Activated gamma-delta T cell treated with anti-CD3 and anti-CD28 coated beads, Interleukin-2, amount 50 U/mL, for 16 hours (primary cell): ENCODE data around the gene TRMT11.
A peak's percentile ranks its signal among the peaks of the same experiment; 100 is the strongest.
"Not testable (repeated sequence)": the region's sequence is repeated elsewhere in the genome, so short reads cannot be mapped to it uniquely, and the experiment has no call there.

Experiments
- DNase-seq: peaks from one replicate; pipeline ENCODE4 v3.0.0-alpha.2; 2020; ENCODE audit warnings: low read depth

The TRMT11 gene

DNA sequence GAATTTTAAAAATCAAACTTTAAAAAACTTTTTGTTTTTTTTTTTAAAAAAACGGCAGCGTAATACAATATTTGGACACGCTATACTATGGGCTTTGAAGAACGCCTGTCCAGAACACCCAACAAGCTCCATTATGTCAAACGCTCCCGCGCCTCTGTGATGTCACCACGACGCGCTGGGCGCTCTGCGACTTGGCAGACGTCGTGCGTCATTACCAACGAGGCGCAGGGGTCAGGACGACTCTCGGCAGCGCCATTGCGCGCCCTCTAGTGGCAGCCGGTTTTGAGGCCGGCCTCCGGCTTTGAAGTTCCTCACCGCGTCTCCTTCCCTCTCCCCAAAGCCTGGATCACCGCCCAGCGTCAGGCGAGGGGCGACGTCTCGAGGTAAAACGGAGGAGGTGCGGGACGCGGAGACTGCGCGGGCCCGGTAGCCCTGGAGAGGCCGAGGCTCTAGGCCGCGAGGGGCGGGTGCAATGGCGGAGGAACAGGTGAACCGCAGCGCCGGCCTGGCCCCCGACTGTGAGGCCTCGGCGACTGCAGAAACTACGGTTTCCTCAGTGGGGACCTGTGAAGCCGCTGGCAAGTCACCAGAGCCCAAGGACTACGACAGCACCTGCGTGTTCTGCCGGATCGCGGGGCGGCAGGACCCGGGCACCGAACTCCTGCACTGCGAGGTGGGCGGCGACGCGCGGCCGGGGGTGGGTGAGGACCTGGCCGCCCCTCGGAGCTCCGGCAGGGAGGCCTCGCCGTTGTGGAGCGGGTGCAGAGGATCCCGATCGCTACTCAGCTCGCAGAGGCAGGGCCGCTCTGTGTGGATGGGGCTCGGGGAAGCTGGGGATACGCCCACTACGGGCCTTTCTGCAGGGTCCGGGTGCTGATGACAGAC lies 29.6 kb upstream of the TRMT11 start, which contains the start of gene HINT3:
Gene HINT3, plus strand, starts transcription at position 265 of the 885 bp plus-strand sequence. Its CDS starts 208 bp downstream, at position 473.
- DNase-seq: peak; percentile 98

DNA sequence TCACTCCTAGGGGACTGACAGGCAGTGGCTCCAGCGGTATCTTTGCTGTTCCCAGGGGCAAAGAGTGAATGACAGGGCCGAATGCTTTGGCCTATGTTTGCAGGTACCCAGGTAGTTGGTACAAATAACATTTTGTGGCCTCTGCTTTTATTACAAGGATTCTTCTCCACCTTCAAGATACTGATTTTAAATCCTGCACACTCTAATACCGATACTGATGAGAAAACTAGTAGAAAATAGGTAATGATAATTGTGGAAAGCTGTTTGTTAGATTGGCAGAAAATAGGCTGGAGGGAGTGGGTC lies 29.0 kb upstream of the TRMT11 start:
- DNase-seq: no peak

DNA sequence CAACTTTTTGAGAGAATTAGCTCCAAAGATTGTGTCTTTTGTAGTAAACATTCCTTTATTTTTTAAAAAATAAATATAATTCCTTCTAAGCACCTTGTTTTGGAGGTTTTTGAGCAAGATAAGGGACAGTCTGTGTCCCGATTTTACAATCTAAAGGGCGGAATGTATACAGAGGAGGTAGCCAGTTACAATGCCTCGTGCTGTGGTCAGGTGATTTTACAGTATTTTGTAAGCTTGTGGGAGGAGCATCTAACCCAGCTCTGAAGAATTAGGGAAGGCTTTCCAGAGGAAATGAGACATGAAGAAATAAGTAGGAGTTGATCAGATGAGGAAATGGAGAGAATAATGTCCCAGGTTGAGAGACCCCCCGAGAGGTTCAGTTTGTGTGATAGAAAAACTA lies 28.5 kb upstream of the TRMT11 start:
- no peak for DNase-seq

DNA sequence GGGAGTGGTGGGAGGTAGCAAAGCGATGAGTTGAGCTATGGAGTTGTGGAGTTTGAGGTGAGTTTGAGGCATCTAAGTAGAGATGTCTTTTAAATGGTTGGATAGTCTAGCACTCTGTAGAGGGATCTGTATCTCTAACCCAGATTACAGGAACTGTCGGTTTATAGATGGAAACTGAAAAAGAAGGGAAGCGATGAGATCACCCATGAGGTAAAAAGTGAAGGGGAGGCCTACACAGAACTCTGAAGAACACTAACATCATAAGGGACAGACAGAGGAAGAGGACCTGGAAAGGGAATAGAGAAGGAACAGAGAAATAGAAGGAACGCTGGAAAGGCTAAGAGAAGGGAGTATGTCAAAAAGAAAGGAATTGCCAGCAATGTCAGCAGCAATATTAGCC lies 27.3 kb upstream of the TRMT11 start:
- DNase-seq: no peak

DNA sequence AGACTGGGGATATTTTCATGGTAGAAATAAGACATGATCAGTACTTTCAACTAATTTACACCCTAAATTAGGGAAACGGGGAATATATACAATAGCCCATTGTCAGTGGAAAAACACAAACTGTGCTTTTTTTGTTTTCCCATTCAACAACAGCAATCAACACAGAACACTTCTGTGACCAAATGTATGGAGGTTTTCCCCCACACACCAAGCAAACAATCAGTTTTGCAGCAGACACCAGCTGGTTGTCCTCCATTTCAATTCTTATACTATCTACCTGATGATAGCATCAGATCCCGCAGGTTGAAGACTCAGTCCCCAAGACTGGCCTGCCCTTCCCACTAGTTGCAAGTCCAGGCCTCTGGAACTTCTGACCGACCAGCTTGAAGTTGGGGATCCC lies 25.2 kb upstream of the TRMT11 start:
- DNase-seq: no peak

DNA sequence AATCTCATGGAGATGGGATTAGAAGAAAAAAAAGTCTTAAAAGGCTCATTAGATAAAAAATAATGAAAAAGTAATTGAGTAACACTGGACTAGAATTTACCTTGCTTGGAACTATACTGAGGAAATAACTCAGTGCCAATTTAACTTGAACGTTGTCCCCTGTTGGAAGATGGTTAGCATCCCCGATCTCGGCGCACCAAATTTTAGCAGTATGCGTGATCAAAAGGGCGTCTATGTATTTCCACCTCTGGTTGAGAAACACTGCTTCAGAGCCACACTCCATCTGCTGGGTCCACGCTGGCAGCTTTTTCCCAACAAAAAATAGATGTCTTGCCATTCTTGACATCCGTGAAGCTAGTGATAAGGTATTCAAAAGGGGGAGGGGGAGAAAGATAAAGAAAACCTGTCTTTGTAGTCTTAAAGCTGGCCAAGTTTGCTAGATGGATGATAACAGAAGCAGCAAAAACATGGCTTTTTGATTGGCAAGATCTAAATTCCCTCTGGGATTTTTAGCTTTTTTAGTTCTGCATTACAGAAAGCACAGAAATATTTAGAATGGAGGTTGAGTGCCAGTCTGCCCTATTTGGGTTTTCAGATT lies 23.3 kb upstream of the TRMT11 start:
- no peak for DNase-seq

DNA sequence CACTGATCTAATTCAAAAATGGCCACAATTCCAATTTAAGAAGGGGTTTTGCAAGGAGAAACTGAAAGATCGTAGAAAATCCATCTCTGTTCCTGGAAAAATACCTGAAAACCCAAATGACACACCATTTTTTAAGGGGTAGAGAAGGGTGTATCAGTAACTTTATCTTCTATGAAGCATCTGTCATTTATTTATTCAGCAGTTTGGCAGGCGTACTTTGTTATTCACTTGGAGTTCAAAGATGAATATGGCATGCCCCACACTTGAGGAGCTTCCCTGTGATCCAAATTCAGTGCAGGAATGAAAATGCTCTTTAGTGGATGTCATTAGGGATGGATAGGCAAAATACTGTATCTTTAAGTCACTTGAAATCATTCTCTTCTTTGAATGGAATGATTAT lies 22.5 kb upstream of the TRMT11 start:
- DNase-seq: no peak

DNA sequence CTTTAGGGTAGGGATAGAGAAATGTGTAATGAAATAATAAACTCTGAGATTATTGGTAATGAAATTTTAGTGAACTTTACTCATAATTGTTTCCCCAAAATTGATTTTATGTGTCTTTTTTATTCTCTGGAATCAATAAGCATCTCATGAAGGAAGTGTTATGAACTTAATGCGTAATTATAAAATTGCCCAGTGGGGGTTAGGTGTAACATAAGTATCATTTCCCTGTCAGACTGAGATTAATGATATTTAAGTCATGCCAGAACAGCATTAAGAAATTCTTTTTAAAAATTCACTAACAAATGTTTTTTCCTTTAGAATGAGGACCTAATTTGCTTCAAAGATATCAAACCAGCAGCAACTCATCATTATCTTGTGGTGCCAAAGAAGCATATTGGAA lies 19.8 kb upstream of the TRMT11 start:
- no peak for DNase-seq

DNA sequence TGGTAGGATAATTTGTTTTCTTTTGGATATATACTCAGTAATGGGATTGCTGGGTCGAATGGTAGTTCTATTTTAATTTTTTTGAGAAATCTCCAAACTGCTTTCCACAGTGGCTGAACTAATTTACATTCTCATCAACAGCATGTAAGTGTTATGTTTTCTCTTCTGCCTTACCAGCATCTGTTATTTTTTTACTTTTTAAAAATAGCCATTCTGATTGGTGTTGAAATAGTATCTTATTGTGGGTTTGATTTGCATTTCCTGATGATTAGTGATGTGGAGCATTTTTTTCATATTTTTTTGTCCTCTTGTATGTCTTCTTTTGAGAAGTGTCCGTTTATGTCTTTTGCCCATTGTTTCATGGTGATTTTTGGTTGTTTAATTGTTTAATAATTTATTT lies 17.8 kb upstream of the TRMT11 start:
- no peak for DNase-seq

DNA sequence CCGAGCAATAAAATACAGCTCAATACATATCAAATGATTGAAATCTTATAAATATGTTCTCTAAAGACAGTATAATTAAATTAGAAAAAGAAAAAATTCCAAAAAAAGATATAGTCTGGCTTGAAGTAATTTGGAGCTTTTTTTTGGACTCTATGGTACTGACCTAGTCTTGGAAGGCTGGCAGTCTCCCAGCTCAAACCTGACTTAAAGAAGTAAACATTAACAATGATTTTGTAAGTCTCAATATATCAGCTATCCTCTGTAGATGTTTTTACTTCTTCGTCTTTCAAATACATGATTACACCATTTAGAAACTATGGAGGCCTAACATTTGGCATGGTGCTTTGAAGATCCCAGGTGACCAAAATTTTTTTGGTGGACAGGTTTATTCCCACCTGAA lies 15.6 kb upstream of the TRMT11 start:
- no peak for DNase-seq

DNA sequence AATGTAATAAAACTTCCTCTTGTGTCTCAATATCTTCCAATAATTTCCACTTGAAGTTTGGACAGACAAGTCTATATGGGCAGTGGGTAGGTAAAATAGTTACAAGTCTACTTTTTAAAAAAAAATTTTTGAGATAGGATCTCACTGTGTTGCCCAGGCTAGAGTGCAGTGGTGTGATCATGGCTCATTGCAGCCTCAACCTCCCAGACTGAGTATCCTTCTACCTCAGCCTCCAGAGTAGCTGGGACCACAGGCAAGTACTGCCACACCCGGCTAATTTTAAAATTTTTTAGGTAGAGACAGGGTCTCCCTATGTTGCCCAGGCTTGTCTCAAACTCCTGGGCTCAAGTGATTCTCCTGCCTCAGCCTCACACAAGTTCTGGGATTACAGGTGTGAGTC lies 13.9 kb upstream of the TRMT11 start:
- DNase-seq: not testable (repeated sequence)

DNA sequence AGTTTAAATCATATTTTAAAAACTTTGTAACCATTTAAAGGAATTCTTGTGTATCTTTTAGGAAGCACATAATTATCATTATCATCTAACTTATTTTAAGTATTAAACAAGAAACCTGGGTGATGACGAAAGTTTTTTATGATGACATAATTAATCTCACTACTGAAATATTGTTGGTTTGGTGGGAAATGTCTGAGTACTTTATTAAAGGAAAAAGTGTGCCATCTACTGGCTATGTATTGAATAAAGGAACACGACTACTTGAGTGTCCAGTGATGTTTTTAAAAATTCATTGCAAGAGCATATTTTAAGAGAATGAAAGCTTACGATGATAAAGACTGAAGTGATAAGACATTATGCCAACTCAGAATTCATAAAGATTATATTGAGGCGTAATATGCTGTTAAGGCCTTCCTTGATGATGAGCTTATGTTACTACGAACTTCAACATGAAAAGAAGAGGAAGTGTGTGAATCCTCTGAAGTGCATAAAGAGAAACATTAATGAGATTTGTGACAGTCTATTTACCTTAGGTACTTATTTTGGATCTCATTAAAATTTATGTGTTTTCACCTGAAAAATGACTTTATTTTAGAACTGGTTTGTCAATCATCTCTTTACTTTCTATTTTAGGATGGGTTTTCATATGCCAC lies 12.0 kb upstream of the TRMT11 start:
- DNase-seq: no peak

DNA sequence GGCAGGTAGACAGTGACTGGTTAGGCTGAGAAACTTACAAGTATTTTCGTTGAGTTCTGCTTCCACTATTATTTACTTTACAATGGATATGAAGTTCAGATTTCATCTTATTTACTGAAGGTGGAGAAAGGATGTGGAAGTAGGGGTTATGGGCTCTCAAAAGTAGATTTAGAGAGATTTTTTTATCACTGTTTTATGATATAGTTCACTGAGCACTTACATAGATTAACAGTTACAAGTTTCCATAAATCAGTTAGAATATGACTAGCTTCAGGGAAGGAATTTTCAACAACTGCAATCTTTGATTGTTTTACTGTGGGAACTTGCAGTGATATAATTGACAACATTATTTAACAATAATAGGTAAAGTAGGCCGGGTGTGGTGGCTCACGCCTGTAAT lies 7.2 kb upstream of the TRMT11 start:
- DNase-seq: no peak

DNA sequence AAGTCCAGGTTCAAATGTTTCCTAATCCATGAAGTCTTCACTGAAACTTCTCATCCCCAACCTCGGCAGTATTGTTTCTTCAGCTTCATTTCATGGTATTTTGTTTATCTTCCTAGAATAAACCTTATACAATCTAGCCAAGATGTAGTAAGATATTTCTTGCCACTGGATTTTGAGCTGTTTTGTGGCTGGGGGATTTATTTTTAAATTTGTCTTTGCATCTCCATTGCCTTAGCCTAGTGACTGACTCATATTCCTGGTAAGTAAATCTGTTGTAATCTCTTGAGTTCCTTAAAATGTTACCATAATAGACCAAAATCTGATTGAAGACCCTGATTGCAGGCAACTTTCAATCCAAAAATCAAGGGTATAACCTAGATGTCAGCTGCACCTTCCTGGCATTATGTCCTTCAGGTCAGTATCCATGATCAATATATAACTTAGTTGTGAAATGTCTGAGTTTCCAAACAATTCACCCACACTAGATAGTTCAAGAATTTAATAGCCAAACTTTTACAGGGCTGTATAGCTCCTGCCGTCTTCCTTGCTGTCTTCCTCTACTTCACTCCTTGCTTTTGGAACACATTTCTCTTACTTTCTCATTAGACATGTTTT lies 4.7 kb upstream of the TRMT11 start:
- DNase-seq: no peak

DNA sequence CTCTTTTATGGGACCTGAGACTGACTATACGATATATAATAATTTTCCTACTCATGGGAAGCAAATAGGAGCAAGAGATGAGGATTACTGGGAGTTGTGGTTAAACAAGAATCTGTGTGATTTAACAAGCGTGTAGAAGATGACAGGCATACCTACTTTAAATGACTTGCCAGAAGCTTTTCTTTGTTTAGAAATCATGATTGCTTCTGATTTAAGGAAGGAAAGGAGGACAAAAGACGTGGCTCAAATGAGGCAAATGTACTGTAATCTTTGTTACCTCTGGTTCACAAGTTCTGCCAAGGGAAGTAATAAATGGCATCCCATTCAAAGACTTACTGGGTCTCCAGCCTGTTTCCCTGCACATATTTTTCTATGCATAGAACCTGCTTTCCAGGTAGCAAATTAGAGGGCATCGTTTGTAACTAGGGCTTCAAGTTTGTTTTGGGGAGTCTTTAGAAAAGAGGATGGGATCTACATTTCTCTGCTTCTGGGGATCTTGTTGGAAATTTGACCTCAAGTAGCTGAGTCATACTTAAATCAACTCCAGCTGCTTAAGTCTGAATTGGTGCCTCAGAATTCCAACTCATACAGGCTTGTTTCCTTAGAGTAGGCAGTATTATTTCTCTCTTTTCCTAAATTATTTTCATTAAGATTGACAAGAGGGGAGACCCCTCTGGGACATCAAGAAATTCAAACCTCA lies 2.9 kb upstream of the TRMT11 start:
- no peak for DNase-seq

DNA sequence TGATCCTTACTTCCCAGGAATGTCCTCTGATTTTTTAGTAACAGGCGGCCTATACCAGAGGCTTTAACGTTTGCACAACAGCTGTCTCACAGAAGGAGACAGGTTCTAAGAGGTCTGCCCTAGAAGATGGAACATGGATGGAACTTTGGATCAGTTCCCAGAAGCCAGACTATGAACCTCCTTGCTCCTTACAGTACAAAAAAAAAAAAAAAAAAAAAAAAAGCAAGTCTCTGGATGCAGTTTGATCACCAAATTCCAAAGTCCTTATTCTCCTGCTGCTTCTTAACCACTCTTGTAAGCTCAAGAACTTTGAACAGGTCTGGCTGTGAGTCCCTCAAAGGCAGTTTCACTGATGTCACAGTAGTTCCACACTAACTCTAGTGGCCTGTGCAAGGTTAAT lies 2.0 kb upstream of the TRMT11 start:
- no peak for DNase-seq

DNA sequence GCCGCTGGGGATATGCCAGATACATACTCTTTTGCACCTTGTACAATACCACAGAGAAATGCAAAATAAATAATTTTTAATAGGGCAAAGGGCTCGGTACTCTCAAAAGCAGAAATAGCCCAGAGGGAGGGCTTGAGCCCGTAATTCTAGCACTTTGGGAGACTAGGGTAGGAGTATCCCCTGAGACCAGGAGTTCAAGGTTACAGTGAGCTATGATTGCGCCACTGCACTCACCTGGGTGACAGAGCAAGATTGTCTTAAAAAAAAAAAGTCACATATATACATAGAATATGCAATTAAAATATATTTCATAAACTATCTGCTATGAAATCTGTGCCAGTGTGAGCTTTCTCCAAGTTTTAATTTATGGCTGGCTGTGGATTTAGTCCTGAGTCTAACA lies 818 bp upstream of the TRMT11 start:
- no peak for DNase-seq

DNA sequence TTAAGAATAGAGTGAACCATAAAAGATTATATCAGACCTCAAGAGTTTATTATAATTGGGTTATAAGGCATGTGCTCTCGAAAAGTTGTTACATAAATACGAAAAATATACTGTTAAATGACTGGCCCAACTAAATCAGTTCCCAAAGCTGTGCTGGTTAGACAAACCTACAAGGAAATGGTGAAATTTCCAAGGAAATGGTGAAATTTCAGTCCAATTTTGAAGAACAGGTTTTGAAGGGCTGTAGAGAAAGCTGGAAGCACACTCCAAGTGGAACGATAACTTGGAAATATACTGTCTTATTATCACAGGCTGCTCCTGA lies 400 bp upstream of the TRMT11 start:
- DNase-seq: no peak

DNA sequence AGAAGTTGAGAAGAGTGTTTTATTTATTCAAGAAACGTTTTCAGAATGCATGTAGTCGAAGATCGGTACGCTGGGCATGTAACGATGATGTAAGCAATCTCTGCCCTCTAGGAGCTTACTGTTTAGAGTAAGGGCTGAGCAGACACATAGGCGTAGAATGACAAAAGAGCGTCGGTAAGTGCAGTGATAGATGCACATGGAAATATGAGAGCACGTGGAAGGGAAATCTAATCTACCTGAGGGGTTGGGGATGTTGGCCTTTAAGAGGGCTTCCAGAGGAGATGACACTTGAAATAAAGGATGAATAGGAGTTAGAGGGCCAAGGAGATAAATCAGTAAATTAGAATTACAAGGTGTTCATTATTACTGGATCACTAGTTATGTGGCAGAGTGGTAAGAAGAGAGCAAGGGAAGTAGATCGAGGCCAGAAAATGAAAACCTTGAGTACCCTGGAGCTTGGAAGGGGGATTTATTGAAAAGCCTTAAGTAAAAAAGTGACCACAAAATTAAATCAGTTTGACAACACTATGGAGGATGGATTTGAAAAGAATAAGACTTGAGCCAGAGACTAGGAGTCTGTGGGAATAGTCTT lies 782 bp downstream of the TRMT11 start:
- DNase-seq: no peak

DNA sequence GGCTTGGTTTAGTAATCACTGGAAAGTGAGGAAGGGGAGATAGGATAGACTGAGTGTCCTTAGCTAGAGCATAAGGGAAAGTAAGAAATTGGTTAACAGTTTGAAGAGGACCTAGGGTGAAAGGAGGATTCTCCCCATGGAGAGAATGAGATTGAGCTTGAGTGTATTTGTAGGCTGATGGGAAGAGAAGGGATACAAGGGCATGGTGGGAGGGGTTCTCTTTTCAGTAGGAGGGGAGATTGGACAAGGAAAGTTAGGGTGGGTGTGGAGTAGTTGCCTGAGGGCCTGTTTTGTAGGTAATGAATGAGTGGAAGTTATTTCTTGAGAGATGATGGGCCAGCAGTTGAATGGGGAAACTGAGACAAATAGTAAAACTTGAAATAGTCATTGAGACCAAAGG lies 1.9 kb downstream of the TRMT11 start:
- DNase-seq: no peak

DNA sequence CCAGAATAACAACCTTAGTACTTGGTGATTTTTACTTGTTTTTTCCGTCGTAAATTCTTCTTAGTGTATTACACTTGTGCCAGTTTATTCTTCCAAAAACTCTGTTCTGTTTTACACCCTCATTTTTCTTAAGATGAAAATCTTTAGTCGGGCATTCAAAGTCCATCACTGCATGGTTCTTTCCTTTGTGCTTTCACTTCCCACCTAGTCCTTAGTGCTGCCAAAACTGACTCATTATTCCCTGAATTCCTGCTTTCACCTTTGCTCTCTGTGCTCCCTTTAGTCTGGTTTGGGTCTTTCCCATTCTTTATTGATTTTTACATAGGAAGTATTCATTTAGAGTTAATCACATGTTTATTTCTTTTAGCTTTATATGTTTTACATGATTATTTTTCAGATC lies 3.3 kb downstream of the TRMT11 start:
- no peak for DNase-seq

DNA sequence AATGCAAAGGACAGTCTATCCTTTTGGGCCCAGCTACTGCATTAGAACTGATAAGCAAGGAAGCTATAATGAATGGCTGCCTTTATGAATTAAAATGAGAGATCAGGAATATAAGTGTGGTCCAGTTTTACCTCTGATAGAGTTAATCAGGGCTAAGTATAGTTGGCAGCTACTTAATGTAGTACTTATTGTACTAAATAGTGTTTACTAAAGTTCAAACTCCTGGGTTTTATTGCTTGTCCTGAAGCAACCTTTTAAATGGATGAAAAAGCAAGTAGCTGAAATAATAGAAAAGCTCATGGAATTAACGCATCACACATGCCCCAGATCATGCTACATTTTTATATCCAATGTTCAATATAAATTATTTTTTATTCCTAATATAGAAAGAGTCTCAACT lies 5.3 kb downstream of the TRMT11 start:
- no peak for DNase-seq
